Amygdala (tissue), 56 donors: Measurements from ENCODE around the gene FAM47E.
"Not testable (repeated sequence)": the region's sequence is repeated elsewhere in the genome, so short reads cannot be mapped to it uniquely, and the experiment has no call there.

Experiments used
- DNase-seq, 56 donors: peaks; one replicate each; lab custom pipeline; 2025; lab: John Stamatoyannopoulos, UW

FAM47E gene

GRCh38 chr4:76260571-76260970 is 9.1 kb downstream of the FAM47E start:
- no peak for DNase-seq

- no peak for DNase-seq
Measured at GRCh38 chr4:76265631-76266218, 14.2 kb downstream of the FAM47E start.

- DNase-seq: no peak
Measured at GRCh38 chr4:76266627-76267026, 15.1 kb downstream of the FAM47E start.

- DNase-seq: no peak
Measured at GRCh38 chr4:76267811-76268210, 16.3 kb downstream of the FAM47E start.

GRCh38 chr4:76270244-76271175 is 19.0 kb downstream of the FAM47E start:
- no peak for DNase-seq

- no peak for DNase-seq
Measured at GRCh38 chr4:76271248-76271647, 19.7 kb downstream of the FAM47E start.

GRCh38 chr4:76272073-76272472 is 20.6 kb downstream of the FAM47E start:
- DNase-seq: no peak

- no peak for DNase-seq
Measured at GRCh38 chr4:76272582-76272981, 21.1 kb downstream of the FAM47E start.

GRCh38 chr4:76272999-76273398 is 21.5 kb downstream of the FAM47E start:
- DNase-seq: no peak

- DNase-seq: no peak
Measured at GRCh38 chr4:76275486-76276124, 24.1 kb downstream of the FAM47E start.

- no peak for DNase-seq
Measured at GRCh38 chr4:76276813-76277212, 25.3 kb downstream of the FAM47E start.

- DNase-seq: no peak
Measured at GRCh38 chr4:76277667-76278066, 26.1 kb downstream of the FAM47E start.

- no peak for DNase-seq
Measured at GRCh38 chr4:76278583-76278982, 27.1 kb downstream of the FAM47E start.

GRCh38 chr4:76279462-76279861 is 27.9 kb downstream of the FAM47E start:
- peak in 1 of 56 donors; percentile 7 for DNase-seq

- DNase-seq: no peak
Measured at GRCh38 chr4:76280488-76281441, 29.2 kb downstream of the FAM47E start.

GRCh38 chr4:76281594-76281993 is 30.1 kb downstream of the FAM47E start:
- peak in 2 of 56 donors; percentile 5 to 6 for DNase-seq

GRCh38 chr4:76282941-76283689 is 31.6 kb downstream of the FAM47E start:
- no peak for DNase-seq

- no peak for DNase-seq
Measured at GRCh38 chr4:76283900-76284299, 32.4 kb downstream of the FAM47E start.

- not testable (repeated sequence) for DNase-seq
Measured at GRCh38 chr4:76287811-76288210, 36.3 kb downstream of the FAM47E start.

GRCh38 chr4:76292730-76293129 is 41.2 kb downstream of the FAM47E start:
- no peak for DNase-seq
